ENCODE measurements around the gene RASA3.
"Not testable (repeated sequence)": the region's sequence is repeated elsewhere in the genome, so short reads cannot be mapped to it uniquely, and the experiment has no call there.

The RASA3 gene

GRCh38 chr13:114140906-114141250 is 8.5 kb upstream of the RASA3 start:
- no peak for TF ChIP-seq CTCF (IDR thresholded peaks at IDR 0.05; ENCODE audit: low read length, missing control alignments)
- H3K4me3 ChIP-seq (replicated peaks; ENCODE audit: low read depth, low read length): no peak overlapping the region
- no peak for DNase-seq (ENCODE audit: low read depth)

- H3K4me3 ChIP-seq (replicated peaks; ENCODE audit: low read depth, low read length): no peak overlapping the region
- DNase-seq (ENCODE audit: low read depth): no peak
- TF ChIP-seq CTCF (IDR thresholded peaks at IDR 0.05; ENCODE audit: low read length, missing control alignments): no peak
Observed at GRCh38 chr13:114140131-114140905, 7.9 kb upstream of the RASA3 start.

GRCh38 chr13:114136576-114136975 is 4.2 kb upstream of the RASA3 start:
- DNase-seq (ENCODE audit: low read depth): no peak
- TF ChIP-seq CTCF (IDR thresholded peaks at IDR 0.05; ENCODE audit: low read length, missing control alignments): no peak

GRCh38 chr13:114135731-114136171 is 3.3 kb upstream of the RASA3 start:
- DNase-seq (ENCODE audit: low read depth): no peak
- no peak overlapping the region for H3K4me3 ChIP-seq (replicated peaks; ENCODE audit: low read depth, low read length)
- no peak for TF ChIP-seq CTCF (IDR thresholded peaks at IDR 0.05; ENCODE audit: low read length, missing control alignments)

More at GRCh38 chr13:114136576-114136975, 4.2 kb upstream of the RASA3 start:
- no peak overlapping the region for H3K4me3 ChIP-seq (replicated peaks; ENCODE audit: low read depth, low read length)

- no peak for TF ChIP-seq CTCF (IDR thresholded peaks at IDR 0.05; ENCODE audit: low read length, missing control alignments)
- DNase-seq (ENCODE audit: low read depth): no peak
- H3K4me3 ChIP-seq (replicated peaks; ENCODE audit: low read depth, low read length): no peak overlapping the region
Observed at GRCh38 chr13:114134944-114135610, 2.7 kb upstream of the RASA3 start.

GRCh38 chr13:114134111-114134943 is 1.9 kb upstream of the RASA3 start:
- no peak for TF ChIP-seq CTCF (IDR thresholded peaks at IDR 0.05; ENCODE audit: low read length, missing control alignments)
- DNase-seq (ENCODE audit: low read depth): no peak

GRCh38 chr13:114133552-114133951 is 1.1 kb upstream of the RASA3 start:
- DNase-seq (ENCODE audit: low read depth); H3K4me3 ChIP-seq (replicated peaks; ENCODE audit: low read depth, low read length): not testable (repeated sequence)

More at GRCh38 chr13:114134111-114134943, 1.9 kb upstream of the RASA3 start:
- H3K4me3 ChIP-seq (replicated peaks; ENCODE audit: low read depth, low read length): no peak overlapping the region

GRCh38 chr13:114133126-114133525 is 703 bp upstream of the RASA3 start:
- DNase-seq (ENCODE audit: low read depth); H3K4me3 ChIP-seq (replicated peaks; ENCODE audit: low read depth, low read length): not testable (repeated sequence)
